SW480 (cell line): ENCODE data around the gene CDH23.

Experiments
- DNase-seq: peaks from one replicate; pipeline ENCODE4 v3.0.0-alpha.2; 2016; ENCODE audit warnings: low spot score

The CDH23 gene

GRCh38 chr10:71423250-71423649 is 26.5 kb downstream of the CDH23 start:
- DNase-seq, result no peak

GRCh38 chr10:71423901-71424300 is 27.2 kb downstream of the CDH23 start:
- DNase-seq, result no peak

- DNase-seq, result no peak
These were observed 27.9 kb downstream of the CDH23 start for GRCh38 chr10:71424496-71425194.

GRCh38 chr10:71426058-71426605 is 29.4 kb downstream of the CDH23 start:
- DNase-seq, result no peak

GRCh38 chr10:71427246-71427645 is 30.5 kb downstream of the CDH23 start:
- no peak for DNase-seq

GRCh38 chr10:71429304-71429703 is 32.6 kb downstream of the CDH23 start:
- DNase-seq, result no peak

GRCh38 chr10:71429929-71430328 is 33.2 kb downstream of the CDH23 start:
- no peak for DNase-seq

- no peak for DNase-seq
These were observed 34.8 kb downstream of the CDH23 start for GRCh38 chr10:71431239-71432100.

- no peak for DNase-seq
These were observed 35.6 kb downstream of the CDH23 start for GRCh38 chr10:71432101-71432905.

- DNase-seq, result no peak
These were observed 36.4 kb downstream of the CDH23 start for GRCh38 chr10:71432956-71433767.

- DNase-seq, result no peak
These were observed 37.3 kb downstream of the CDH23 start for GRCh38 chr10:71433768-71434744.

GRCh38 chr10:71434760-71435394 is 38.2 kb downstream of the CDH23 start:
- DNase-seq, result no peak

- DNase-seq, result no peak
These were observed 39.0 kb downstream of the CDH23 start for GRCh38 chr10:71435571-71436267.

- DNase-seq, result no peak
These were observed 39.8 kb downstream of the CDH23 start for GRCh38 chr10:71436268-71437125.

- DNase-seq, result no peak
These were observed 40.9 kb downstream of the CDH23 start for GRCh38 chr10:71437537-71438092.

- no peak for DNase-seq
These were observed 42.0 kb downstream of the CDH23 start for GRCh38 chr10:71438761-71439160.

- DNase-seq, result no peak
These were observed 43.1 kb downstream of the CDH23 start for GRCh38 chr10:71439670-71440425.
